Cerebellar cortex (tissue), 1 donor: ENCODE measurements around the gene SLC30A5.
"Not testable (repeated sequence)": the region's sequence is repeated elsewhere in the genome, so short reads cannot be mapped to it uniquely, and the experiment has no call there.

Experiments used
- DNase-seq: peaks from one replicate; pipeline ENCODE4 v3.0.0-alpha.2; 2015; ENCODE audit warnings: low spot score

The SLC30A5 gene

DNA sequence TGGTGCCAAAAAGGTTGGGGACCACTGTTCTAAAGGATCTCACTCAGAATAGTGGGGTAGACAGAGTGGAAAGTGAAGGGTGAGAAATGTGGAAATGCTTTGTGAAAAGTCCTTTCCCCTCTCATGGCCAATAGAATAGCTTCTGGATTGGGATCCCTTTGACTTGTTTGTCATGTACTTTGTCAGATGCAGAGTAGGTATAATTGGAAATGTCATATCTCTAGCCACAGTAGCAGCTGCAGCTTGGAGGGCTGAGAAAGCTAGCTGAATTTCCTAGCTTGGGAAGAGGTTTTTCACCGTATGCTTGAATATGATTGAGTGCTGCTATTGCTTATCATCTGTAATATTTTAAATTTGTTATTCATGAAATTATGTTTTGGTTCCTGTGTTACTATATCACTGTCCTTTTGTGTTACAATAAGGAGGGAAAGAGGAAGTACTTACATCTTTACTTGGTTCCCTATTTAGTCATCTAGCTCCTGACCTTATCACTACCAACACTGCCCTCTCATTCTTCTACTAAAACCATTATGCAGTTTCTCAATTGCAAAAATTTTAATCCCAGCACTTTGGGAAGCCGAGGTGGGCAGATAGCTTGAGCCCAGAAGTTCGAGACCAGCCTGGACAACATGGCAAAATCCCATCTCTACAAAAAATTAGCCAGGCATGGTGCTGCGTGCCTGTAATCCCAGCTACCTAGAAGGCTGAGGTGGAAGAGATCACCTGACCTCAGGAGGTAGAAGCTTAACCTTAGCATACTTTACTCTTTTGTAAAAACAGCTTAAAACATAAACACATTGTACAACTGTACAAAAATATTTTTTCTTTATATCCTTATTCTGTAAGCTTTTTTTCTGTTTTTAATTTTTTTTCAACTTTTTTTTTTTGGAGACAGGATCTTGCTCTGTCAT is 12.4 kb downstream of the SLC30A5 start:
- DNase-seq, result no peak

DNA sequence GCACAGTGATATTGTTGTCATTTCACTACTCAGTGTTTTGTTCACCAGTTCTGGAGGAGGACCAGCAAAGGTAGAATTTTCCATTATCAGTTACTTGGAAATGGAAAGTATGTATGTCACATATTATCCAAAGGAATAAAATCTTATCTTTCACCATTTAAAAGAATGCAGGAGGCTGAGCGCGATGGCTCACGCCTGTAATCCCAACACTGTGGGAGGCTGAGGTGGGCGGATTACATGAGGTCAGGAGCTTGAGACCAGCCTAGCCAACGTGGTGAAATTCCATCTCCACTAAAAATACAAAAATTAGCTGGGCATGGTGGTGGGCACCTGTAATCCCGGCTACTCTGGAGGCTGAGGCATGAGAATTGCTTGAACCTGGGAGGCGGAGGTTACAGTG is 14.6 kb downstream of the SLC30A5 start:
- not testable (repeated sequence) for DNase-seq

DNA sequence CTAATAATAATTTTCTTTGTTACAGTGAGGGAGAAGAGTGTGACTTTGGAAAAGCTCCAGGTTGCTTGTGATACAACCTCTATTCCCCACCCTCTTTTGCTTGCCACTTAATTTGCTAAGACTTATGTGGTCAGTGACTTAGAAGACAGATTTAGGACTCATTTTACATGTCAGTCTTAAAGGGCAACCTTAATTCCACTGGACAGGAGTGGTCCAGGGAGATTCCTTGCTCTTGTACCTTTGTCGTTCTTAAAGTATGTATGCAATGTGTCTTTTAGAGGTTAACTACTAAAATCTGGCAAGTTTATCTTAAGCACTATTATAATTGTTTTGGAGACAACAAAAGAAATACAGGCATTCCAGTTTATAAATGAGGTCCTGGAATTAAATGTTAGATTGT is 20.0 kb downstream of the SLC30A5 start:
- no peak for DNase-seq

DNA sequence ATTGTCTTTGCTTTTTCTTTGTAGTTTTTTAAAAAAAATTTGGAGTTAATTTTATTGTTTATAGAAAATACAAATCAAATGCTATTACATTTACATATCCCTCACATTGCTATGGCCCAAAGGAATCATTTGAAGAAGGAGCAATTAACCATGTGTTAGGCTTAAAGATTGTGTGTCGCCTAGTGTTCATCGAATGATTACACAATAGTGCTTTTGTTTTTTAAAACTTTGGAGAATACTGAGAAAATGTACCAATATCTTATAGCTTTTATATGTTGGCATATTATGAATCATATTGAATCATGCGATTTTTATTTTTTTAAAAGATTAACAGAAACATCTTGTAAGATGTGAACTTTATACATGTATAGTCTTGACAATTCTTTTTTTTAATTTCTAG is 21.7 kb downstream of the SLC30A5 start:
- no peak for DNase-seq

DNA sequence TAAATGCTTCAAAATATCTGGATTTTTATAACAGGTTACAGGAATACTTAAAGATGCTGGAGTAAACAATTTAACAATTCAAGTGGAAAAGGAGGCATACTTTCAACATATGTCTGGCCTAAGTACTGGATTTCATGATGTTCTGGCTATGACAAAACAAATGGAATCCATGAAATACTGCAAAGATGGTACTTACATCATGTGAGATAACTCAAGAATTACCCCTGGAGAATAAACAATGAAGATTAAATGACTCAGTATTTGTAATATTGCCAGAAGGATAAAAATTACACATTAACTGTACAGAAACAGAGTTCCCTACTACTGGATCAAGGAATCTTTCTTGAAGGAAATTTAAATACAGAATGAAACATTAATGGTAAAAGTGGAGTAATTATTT is 35.6 kb downstream of the SLC30A5 start:
- no peak for DNase-seq

DNA sequence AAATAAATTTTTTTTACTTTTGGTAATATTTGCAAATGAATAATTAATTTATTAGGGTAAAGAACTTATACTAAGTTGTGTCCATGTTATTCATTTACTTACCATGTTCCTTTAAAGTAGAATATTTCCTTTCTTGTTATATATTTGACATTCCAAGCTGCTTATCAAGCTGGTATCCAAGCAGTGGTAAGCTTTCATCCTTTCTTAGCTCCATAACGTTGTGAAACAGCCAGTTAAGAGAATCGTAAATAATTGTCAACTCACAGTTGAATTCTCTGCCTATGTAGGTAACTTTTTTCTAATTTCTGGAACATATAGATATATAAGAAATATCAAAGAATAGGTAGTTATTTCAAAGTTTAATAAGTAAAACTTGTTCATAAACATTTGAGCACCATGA is 36.4 kb downstream of the SLC30A5 start:
- DNase-seq, result no peak

DNA sequence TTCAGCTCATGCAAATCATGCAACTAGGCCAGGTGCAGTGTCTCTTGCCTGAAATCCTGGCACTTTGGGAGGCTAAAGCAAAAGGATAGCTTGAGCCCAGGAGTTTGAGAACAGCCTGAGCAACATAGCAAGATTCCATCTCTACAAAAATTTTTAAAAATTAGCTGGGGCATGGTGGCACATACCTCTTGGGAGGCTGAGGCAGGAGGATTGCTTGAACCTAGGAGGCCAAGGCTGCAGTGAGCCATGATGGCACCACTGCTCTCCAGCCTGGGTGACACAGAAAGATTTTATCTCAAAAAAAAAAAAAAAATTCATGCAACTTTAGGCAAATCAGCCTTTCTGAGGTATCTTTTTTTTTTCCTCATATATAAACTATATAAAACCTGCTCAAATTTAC is 37.5 kb downstream of the SLC30A5 start:
- DNase-seq, result no peak

DNA sequence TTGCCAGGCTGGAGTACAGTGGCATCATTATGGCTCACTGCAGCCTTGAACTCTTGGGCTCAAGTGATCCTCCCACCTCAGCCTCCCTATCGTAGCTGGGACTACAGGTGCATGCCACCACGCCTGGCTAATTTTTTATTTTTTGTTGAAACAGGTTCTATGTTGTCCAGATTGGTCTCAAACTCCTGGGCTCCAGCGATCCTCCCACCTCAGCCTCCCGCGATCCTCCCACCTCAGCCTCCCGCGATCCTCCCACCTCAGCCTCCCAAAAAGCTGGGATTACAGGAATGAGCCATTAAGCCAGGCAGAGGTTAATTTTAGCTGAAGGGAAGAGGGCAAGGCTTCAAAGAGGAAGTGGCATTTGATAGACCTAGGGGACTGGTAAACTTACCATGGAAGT is 40.3 kb downstream of the SLC30A5 start:
- DNase-seq, result no peak

DNA sequence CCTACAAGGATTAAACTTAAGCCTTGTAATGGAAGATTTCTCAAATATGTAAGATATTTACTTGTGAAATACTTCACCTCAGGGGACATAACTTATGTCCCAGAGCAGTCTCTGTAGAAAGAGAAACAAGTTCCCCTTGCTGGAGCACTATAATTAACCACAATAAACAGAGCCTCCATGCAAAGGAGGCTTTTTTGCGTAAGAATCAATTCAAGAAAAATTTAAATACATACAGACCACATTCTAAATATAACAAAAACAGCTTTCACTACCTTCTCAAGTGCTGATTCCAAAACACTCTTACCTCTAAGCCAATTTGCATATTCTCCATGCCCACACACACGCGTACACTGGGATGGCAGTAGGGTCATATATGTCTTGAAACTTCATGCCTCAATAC is 42.5 kb downstream of the SLC30A5 start:
- no peak for DNase-seq

DNA sequence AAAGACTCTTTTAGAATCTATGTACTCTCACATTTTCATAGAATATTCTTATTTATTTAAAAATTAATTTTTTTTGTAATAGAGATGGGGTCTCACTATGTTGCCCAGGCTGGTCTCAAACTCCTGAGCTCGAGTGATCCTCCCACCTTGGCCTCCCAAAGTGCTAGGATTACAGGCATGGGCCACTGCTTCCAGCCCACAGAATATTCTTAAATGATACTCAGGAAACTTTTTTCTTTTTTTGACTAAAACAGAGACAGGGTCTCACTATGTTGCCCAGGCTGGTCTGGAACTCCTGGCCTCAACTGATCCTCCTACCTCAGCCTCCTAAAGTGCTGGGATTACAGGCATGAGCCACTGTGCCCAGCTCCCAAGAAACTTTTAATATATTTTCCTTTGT is 43.4 kb downstream of the SLC30A5 start:
- DNase-seq, result not testable (repeated sequence)

DNA sequence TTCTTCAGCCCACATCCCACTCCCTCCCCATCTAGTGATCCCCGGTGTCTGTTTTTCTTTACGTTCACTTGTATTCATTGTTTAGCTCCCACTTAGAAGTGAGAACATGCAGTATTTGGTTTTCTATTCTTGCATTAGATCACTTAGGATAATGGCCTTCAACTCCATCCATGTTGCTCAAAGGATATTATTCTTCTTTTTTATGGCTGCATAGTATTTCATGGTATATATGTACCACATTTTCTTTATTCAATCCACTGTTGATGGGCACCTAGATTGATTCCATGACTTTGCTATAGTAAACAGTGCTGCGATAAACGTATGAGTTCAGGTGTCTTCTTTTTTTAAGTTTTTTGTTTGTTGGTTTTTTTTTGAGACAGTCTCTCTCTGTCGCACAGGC is 44.0 kb downstream of the SLC30A5 start:
- DNase-seq, result no peak

DNA sequence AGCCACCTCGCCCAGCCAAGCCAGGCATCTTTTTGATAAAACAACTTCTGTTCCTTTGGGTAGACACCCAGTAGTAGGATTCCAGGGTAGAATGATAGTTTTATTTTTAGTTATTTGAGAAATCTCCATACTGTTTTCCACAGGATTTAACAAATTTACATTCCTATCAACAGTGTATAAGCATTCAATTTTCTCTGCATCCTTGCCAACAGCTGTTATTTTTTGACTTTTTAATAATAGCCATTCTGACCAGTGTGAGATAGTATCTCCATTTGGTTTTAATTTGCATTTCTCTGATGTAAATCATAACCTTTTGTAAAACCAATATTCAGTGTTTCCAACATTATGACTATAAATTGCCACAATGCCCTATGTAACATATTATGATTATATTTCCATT is 45.0 kb downstream of the SLC30A5 start:
- no peak for DNase-seq

DNA sequence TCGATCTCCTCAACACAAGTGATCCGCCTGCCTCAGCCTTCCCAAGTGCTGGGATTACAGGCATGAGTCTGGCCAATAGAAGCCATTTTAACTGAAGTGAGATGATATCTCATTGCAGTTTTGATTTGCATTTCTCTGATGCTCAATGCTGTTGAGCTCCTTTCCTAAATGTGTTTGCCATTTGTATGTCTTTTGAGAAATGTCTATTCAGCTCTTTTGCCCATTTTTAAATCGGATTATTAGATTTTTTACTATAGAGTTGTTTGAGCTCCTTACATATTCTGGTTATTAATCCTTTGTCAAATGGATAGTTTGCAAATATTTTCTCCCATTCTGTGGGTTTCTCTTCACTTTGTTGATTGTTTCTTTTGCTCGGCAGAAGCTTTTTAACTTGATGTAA is 46.4 kb downstream of the SLC30A5 start:
- DNase-seq, result not testable (repeated sequence)

DNA sequence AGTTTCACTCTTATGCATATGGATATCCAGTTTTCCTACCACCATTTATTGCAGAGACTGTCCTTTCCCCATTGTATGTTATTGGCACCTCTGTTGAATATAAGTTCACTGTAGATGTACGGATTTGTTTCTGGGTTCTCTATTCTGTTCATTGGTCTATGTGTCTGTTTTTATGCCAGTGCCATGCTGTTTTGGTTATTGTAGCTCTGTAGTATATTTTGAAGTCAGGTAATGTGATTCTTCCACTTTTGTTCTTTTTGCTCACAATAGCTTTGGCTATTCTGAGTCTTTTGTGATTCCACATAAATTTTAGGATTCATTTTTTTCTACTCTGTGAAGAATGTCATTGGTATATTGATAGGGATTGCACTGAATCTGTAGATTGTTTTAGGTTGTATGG is 47.0 kb downstream of the SLC30A5 start:
- no peak for DNase-seq

DNA sequence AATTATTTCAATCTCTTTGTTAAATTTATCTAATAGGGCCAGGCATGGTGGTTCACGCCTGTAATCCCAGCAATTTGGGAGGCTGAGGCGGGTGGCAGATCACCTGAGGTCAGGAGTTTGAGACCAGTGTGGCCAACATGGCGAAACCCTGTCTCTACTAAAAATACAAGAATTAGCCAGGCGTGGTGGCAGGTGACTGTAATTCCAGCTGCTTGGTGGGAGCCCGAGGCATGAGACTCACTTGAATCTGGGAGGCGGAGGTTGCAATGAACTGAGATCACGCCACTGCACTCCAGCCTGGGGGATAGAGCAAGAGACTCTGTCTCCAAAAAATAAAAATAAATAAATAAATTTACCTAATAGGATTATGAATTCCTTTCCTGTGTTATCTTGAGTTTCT is 54.8 kb downstream of the SLC30A5 start:
- not testable (repeated sequence) for DNase-seq

DNA sequence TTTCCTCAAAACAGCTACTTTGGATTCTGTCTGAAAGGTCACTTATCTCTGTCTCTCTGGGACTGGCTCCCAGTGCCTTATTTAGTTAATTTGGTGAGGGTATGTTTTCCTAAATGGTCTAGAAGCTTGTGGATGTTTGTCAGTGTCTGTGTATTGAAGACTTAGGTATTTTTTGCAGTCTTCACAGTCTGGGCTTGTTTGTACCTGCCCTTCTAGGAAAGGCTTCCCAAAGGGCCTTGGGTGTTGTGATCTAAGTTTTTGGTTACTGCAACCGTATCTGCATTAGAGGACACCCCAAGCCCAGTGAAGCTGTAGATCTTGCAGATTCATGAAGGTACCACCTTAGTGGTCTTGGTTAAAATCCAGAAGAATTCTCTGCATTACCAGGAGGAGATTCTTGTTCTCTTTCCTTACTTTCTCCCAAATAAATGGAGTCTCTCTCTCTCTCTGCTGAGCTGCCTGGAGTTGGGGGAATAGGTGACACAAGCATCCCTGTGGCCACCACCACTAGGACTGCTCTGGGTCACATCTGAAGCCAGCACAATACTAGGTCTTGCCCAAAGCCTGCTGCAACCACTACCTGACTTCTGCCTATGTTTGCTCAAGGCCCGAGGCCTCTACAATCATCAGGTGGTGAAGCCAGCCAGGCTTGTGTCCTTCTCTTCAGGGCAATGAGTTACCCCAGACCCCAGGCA is 55.3 kb downstream of the SLC30A5 start:
- DNase-seq, result no peak

DNA sequence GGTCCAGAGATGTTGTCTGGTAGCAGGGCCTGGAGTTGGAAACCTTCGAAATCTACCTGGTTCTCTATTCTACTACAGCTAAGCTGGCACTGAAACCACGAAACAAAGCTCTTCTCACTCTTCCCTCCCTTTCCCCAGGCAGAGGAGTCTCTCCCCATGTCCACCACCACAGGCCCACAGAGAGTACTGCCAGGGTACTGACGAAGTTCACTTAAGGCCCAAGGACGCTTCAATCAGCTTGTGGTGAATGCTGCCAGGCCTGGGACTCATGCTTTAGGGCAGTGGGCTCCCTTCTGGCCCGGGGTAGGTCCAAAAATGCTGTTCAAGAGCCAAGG is 55.8 kb downstream of the SLC30A5 start:
- DNase-seq, result no peak

DNA sequence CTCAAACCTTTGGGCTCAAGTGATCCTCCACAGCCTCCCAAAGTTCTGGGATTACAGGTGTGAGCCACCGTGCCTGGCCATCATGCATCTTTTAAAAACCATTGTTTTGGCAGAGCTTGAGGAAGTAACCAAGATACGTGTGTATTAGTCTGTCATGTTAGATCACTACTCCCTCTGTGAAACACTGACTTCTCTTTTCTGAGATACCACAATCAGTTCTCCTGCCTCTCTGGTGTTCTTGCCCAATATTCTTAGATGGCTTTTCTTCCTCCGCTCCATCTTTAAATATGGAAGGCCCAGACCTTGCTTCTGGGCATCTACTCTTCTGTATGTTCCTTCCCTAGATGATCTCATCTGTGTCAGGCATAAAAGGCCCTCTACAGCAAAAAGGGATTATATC is 58.9 kb downstream of the SLC30A5 start:
- no peak for DNase-seq

DNA sequence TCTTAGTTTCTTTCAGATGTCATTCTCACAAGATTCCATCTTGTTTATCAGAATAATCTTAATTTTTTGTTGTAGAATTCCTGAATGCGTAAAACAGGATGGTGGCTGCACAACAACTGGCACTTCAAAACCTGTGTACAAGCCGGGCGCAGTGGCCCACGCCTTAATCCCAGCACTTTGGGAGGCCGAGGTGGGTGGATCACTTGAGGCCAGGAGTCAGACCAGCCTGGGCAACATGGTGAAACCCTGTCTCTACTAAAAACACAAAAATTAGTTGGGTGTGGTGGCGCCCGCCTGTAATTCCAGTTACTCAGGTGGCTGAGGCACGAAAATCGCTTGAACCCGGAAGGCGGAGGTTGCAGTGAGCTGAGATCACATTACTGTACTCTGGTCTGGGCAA is 62.6 kb downstream of the SLC30A5 start:
- DNase-seq, result no peak

DNA sequence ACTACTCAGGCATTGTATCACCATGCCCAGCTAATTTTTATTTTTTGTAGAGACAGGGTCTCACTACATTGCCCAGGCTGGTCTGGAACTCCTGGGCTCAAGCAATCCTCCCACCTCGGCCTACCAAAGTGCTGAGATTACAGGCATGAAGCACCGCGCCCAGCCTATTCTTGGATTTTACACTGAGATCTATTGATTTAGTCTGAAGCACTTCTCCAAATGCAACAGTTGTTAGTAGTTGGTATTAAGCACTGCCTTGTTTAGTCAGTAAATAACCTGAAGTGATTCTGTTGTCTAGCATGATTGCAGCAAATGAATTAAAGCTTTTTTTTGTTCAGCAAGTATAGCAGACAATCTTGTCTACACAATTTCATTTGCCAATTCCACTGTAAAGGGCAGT is 64.2 kb downstream of the SLC30A5 start:
- DNase-seq, result no peak

DNA sequence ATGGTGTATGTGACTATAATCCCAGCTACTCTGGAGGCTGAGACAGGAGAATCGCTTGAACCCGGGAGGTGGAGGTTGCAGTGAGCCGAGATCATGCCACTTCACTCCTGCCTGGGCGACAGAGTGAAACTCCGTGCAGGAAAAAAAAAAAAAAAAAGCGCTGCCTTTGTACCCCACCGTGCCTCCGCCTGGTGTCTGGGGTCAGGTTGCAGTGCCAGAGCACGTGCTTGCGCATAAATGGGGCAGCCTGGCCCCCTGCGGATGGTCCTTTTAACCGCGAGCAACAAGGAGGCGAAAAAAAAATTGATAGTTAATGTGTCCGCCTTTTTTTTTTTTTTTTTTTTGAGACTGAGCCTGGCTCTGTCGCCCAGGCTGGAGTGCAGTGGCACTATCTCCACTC is 66.8 kb downstream of the SLC30A5 start:
- DNase-seq, result no peak

DNA sequence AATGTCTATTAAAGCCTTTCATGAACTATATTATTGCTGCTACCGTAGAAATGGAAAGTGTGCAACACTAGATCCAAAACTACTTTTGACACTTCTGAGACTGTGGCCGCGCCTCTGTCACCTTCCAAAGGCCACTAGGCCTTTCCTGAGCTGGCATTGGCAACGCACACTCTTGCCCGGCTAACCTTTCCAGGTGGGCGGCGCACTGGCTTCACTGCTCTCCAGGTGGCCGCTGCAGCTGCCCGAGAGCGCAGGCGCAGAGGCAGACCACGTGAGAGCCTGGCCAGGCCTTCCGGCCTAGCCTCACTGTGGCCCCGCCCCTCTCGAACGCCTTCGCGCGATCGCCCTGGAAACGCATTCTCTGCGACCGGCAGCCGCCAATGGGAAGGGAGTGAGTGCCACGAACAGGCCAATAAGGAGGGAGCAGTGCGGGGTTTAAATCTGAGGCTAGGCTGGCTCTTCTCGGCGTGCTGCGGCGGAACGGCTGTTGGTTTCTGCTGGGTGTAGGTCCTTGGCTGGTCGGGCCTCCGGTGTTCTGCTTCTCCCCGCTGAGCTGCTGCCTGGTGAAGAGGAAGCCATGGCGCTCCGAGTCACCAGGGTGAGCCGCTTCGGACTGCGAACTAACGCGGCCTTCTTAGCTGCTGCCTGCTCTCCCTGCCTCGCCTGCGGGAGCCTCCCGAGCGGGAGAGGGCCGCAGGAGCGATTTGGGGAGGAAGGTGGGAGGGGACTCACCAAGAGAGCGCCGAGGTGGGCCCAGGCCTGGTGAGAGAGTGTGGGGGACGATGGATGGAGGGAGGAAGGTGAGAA is 73.1 kb downstream of the SLC30A5 start, which contains the start of gene CCNB1:
Gene CCNB1, plus strand, starts transcription at position 465 of the 807 bp plus-strand sequence. Its CDS starts 113 bp downstream, at position 578.
- DNase-seq, result peak; percentile 98

DNA sequence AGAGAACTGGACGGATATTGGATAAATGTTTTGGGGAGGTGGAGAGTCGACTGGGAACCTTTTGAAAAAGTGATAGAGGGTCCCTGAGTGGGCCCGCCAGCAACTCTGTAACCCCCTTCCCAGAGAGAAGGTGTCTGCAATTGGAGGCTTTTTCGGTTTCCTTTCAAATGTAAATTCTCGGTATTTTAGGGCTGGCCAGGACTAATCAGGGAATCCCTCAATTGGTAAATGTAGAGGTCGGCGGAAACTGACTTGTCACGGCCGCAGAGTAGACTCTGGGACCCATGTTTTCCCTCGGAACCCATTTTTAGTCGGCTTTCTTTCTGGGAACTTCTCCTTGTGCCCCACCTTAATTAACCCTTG is 73.7 kb downstream of the SLC30A5 start:
- DNase-seq, result no peak
